Mammary epithelial cell (primary cell): ENCODE measurements around the gene THRB.

ENCODE experiments used
- EZH2 ChIP-seq: IDR thresholded peaks from 2 replicates; pipeline ENCODE4 v1.6.1; 2012; ENCODE audit warnings: low read length, inconsistent platforms, borderline replicate concordance
- TF ChIP-seq, protein P1 (sequence below), 2 donors: IDR thresholded peaks in 1 of 2; conservative IDR thresholded peaks in 1 of 2; 2 replicates each; pipeline ENCODE4 v1.5.1; 2011 to 2012; ENCODE audit warnings: inconsistent platforms in 2 of 2, low read length in 2 of 2, mild to moderate bottlenecking in 2 of 2, control low read depth in 1 of 2, low read depth in 1 of 2; ENCODE audit not compliant: insufficient read depth in 1 of 2; ENCODE audit errors: extremely low read depth in 1 of 2

DNA sequence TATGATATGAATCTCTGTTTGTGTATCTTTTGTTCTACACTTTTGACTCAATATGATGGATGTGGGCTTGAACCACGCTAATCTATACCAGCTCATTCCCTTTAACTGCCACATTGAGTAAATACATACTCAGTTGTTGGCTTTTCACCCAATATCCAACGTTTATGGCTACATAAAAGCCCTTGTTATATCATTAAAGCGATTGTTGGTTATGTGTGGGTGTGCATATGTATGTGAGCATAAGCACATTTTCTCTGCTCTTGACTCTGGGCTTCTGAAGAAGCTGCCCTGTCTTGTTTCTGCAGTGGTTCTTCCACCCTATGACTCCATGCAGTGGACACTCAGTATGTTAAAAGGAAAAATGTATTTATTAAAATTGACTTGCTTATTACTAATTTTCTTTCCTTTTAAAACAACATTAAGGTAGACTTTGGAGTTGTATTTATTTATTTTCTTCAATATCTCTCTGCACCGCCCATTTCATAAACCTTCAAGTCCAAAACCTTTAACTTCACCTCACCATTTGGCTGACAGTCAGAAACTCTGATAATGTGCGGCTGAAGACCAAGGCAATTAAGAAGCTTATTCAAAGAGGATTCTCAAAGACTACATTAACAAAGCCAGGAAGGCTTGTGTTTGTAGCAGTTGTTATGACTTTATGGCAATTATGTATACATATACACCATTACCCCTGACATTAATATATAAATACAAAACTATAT lies 156.1 kb downstream of the THRB start:
- TF ChIP-seq, protein P1, sequence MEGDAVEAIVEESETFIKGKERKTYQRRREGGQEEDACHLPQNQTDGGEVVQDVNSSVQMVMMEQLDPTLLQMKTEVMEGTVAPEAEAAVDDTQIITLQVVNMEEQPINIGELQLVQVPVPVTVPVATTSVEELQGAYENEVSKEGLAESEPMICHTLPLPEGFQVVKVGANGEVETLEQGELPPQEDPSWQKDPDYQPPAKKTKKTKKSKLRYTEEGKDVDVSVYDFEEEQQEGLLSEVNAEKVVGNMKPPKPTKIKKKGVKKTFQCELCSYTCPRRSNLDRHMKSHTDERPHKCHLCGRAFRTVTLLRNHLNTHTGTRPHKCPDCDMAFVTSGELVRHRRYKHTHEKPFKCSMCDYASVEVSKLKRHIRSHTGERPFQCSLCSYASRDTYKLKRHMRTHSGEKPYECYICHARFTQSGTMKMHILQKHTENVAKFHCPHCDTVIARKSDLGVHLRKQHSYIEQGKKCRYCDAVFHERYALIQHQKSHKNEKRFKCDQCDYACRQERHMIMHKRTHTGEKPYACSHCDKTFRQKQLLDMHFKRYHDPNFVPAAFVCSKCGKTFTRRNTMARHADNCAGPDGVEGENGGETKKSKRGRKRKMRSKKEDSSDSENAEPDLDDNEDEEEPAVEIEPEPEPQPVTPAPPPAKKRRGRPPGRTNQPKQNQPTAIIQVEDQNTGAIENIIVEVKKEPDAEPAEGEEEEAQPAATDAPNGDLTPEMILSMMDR (conservative IDR thresholded peaks at IDR 0.05 in 1 of 2, IDR thresholded peaks at IDR 0.05 in 1 of 2; ENCODE audit: extremely low read depth in 1 of 2, insufficient read depth in 1 of 2, low read depth in 1 of 2, low read length in 2 of 2) = no peak
- no peak for TF ChIP-seq EZH2
